Right lobe of liver (tissue), 6 donors: ENCODE results near the gene LIPA. TPM values are rescaled to one million over a fixed set of nuclear protein-coding genes. Genes with fewer than 3 reads are reported as not detected.

Experiments used
- ATAC-seq, 4 donors: fragments of 200-7000 bp; cut with Tn5 transposase; one replicate each; pipeline ENCODE4 v1.9.1; 2020; ENCODE audit warnings: mild to moderate bottlenecking in 4 of 4, moderate library complexity in 4 of 4
- DNase-seq, 3 donors: peaks; one replicate each; pipeline ENCODE4 v3.0.0-alpha.2; 2020
- H3K27ac ChIP-seq, 3 donors: fragments of 200-600 bp; one replicate each; pipeline ENCODE4 v1.8.0; 2022
- H3K27me3 ChIP-seq, 2 donors: fragments of 200-600 bp; one replicate each; pipeline ENCODE4 v1.8.0; 2022
- H3K36me3 ChIP-seq, 4 donors: fragments of 200-600 bp; sonication (generic) in 1 of 4; one replicate each; pipeline versions ENCODE4 v1.5.1 to v1.8.0; 2017 to 2022; ENCODE audit warnings: control low read depth in 1 of 4
- H3K4me1 ChIP-seq, 4 donors: fragments of 200-600 bp; sonication (generic) in 1 of 4; one replicate each; pipeline versions ENCODE4 v1.5.1 to v1.8.0; 2017 to 2022; ENCODE audit warnings: control low read depth in 1 of 4
- H3K4me3 ChIP-seq, 3 donors: fragments of 200-600 bp; one replicate each; pipeline ENCODE4 v1.8.0; 2022
- H3K9me3 ChIP-seq, 4 donors: fragments of 200-600 bp; sonication (generic) in 1 of 4; one replicate each; pipeline versions ENCODE4 v1.5.1 to v1.8.0; 2017 to 2022; ENCODE audit warnings: control low read depth in 1 of 4
- CTCF ChIP-seq, 4 donors: fragments of 200-600 bp in 3 of 4; fragments of 450-650 bp in 1 of 4; IDR thresholded peaks; one replicate each; pipeline versions ENCODE4 v1.5.1 to v1.8.0; 2016 to 2022; ENCODE audit warnings: antibody characterized with exemption in 4 of 4, mild to moderate bottlenecking in 2 of 4
- POLR2A ChIP-seq: fragments of 450-650 bp; IDR thresholded peaks from one replicate; pipeline ENCODE4 v1.6.1; 2017; ENCODE audit warnings: antibody characterized with exemption, mild to moderate bottlenecking
- WGBS: methylation state at CpG from one replicate; pipeline ENCODE4 v1.1.6; 2018; ENCODE audit warnings: low coverage, low lambda C conversion rate; ENCODE audit not compliant: insufficient coverage; ENCODE audit errors: missing lambda C conversion rate; 5-methylcytosine and 5-hydroxymethylcytosine counted together
- intact Hi-C, 2 donors: fragments of 100-400 bp; cut with DNase I; formaldehyde crosslinking; loops; one replicate each; pipeline versions ENCODE4 v1.11.2 to v1.14.1; 2022
- total RNA-seq, 6 experiments: library from RNA; depleted of rRNA in 2 of 6; stranded (reverse); fragments of >200 nt in 2 of 6; fragmentation: NEBNext Ultra II Directional in 3 of 6; extraction: Animal tissue kit (Norgen Biotek cat#: 25700) in 3 of 6; gene quantifications; one replicate each; pipeline versions ENCODE4 v1.1.0 to v1.2.4, GENCODE V29; 2016 to 2023
- donor health status: DM: no; HTN: yes; CAD: no.
- donor health status: DM: no; HTN: no; CAD: no.
- donor health status: DM: no; HTN: no; CAD: no.
- donor health status: DM: no; HTN: yes; CAD: no.
- donor health status: DM: no; HTN: yes; CAD: no.

Gene LIPA
- total RNA-seq, 6 experiments from 2014 or later, result 52.4 to 179 (median 58.4) TPM

DNA sequence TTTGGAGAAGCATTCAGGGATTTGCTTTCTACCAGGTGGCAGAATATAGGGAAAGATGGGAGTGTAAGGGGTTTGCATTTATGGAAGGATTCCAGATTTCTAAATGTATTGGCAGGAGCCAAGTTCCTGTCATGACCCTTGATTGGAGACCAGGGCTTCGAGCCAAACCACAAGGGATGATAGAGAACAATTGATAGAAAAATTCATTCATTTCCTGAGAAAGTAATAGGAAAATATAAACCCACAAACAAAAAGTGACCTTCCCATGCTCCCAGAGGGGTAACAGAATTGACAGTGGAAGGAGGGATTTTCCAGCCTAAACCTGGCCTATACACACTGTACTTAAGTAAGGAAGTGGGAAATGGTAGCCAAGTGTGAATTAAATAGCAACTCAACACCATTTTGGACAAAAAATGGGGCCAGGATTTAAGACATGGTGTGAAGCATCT, 27.9 kb upstream of the LIPA start:
- H3K9me3 ChIP-seq, result no peaks in the 10 kb centered on the region
- DNase-seq (peak in 1 of 3 donors; percentile 55), ATAC-seq (peak; percentile 11 to 54 (median 23))
- TF ChIP-seq POLR2A (no peak), CTCF (IDR thresholded peaks at IDR 0.05) (no peak)
- 0% methylated on average over 1 of the region's 1 CpG for WGBS
- H3K4me3 ChIP-seq, result no peak overlapping the region
- intact Hi-C loops, result no loop called here
- H3K27ac ChIP-seq, result peak overlapping the region; percentile 35 to 92 (median 55)
- H3K27me3 ChIP-seq, result no peaks in the 10 kb centered on the region
- H3K36me3 ChIP-seq, result no peaks in the 10 kb centered on the region
- peaks cover 0 to 23% (median 7%) of the 10 kb centered on the region in 4 donors for H3K4me1 ChIP-seq

- Histone ChIP-seq H3K36me3 (no peaks in the 10 kb centered on the region), H3K9me3 (no peaks in the 10 kb centered on the region), H3K4me1 (peaks cover 0 to 23% (median 7%) of the 10 kb centered on the region in 4 donors), H3K4me3 (no peak overlapping the region), H3K27ac (peak overlapping the region; percentile 35 to 92 (median 71)), H3K27me3 (no peaks in the 10 kb centered on the region)
- no peak for ATAC-seq
- intact Hi-C loops, result no loop called here
- TF ChIP-seq POLR2A, result no peak
- no peak for TF ChIP-seq CTCF (IDR thresholded peaks at IDR 0.05)
- DNase-seq, result no peak
Observed at GRCh38 chr10:89278900-89279392, 27.4 kb upstream of the LIPA start.

GRCh38 chr10:89278034-89278535, 26.5 kb upstream of the LIPA start:
- TF ChIP-seq POLR2A, result peak; percentile 64
- no peak for TF ChIP-seq CTCF (IDR thresholded peaks at IDR 0.05)
- ATAC-seq, result peak; percentile 86 to 89 (median 88)
- peak overlapping the region; percentile 71 to 92 (median 72) for H3K27ac ChIP-seq
- H3K27me3 ChIP-seq, result no peaks in the 10 kb centered on the region
- DNase-seq, result no peak
- H3K4me3 ChIP-seq, result no peak overlapping the region
- no peaks in the 10 kb centered on the region for H3K36me3 ChIP-seq
- no peaks in the 10 kb centered on the region for H3K9me3 ChIP-seq
- H3K4me1 ChIP-seq, result peaks cover 0 to 23% (median 7%) of the 10 kb centered on the region in 4 donors
- intact Hi-C loops, result no loop called here
- WGBS, result 10% methylated on average over 1 of the region's 1 CpG

DNA sequence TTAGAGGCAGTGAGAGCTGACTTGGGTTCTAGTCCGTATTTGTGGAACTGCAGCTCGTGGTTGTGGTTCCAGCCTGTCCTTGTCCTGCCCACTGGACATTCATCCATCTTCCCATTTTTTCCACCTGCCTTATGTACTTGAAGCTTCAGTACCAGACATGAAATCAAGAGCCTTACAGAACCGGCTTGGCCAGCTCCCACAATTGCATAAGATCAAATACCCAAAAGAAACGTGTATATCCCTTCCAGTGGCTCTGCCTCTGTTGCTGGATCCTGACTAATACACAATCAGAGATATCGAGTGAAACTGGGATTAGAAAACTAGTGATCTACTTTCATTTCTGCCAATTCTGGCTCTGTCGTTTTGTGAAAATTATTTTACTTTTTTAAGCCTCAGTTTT, 23.8 kb upstream of the LIPA start:
- ATAC-seq (peak in 1 of 4 donors; percentile 25), DNase-seq (no peak)
- Histone ChIP-seq H3K4me1 (peaks cover 0 to 34% (median 11%) of the 10 kb centered on the region in 4 donors), H3K36me3 (no peaks in the 10 kb centered on the region), H3K4me3 (no peak overlapping the region), H3K27ac (no peak overlapping the region), H3K9me3 (no peaks in the 10 kb centered on the region), H3K27me3 (no peaks in the 10 kb centered on the region)
- 51% methylated on average over 4 of the region's 6 CpGs for WGBS
- intact Hi-C loops, result no loop called here
- TF ChIP-seq CTCF (IDR thresholded peaks at IDR 0.05) (no peak), POLR2A (no peak)
